Activated CD4-positive, CD25-positive, alpha-beta regulatory T cell (primary cell): ENCODE results near the gene DZIP1.

Experiments used
- DNase-seq, 4 experiments: peaks; one replicate each; lab custom pipeline; 2025; lab: John Stamatoyannopoulos, UW

Gene DZIP1

GRCh38 chr13:95643936-95644598 is 439 bp downstream of the DZIP1 start:
- no peak for DNase-seq

- no peak for DNase-seq
Observed at GRCh38 chr13:95643571-95643935, 953 bp downstream of the DZIP1 start.

DNA sequence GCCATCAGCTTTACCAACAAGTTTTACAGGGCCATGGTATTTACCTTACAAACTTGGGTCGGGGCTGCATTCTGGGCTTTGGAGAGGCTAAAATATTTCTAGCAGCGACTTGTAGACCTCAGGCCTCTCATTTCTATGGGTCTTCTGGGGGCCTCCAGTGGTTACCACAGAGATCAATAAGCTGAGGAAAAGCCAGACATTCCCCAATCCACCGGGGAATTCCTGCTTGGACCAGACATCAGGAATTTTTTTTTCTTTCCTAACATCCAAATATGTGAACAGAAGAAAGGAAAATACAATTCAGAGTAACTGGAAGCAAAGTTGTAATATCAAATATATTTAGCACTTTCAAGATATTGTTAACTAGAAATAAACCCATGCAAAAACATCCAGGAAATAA is 1.5 kb downstream of the DZIP1 start:
- DNase-seq: no peak

DNA sequence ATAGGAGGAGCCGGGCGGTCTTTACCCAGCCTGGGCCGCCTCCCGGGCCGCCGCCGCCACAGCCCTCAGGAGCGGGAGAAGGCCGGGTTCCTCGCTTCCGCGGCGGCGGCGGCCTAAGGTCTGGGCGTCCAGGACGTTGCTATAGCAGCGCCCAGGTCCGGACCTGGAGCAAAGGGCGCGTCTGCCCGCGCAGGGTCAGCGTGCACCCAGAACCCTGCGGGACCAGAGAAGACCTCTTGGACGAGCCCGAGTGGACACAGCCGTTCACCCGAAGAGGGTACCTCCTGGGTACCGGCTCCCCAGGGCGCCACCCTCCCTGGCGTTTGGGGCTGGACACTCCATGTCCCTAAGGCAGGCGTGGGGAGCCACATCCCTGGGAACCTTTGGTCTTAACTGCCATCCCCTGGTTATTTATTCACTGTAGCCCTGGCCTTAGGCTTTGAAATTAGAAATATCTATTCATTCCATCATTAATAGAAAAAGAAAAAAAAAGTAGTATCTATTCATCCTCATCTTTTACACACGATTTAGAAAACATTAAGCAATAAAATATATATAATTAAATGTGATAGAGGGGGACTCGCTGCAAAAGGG is 2.4 kb downstream of the DZIP1 start:
- no peak for DNase-seq

GRCh38 chr13:95641291-95642027 is 3.0 kb downstream of the DZIP1 start:
- DNase-seq: no peak

- DNase-seq: no peak
Observed at GRCh38 chr13:95636853-95637252, 7.7 kb downstream of the DZIP1 start.

GRCh38 chr13:95630593-95630992 is 13.9 kb downstream of the DZIP1 start:
- DNase-seq: no peak

GRCh38 chr13:95629071-95629470 is 15.4 kb downstream of the DZIP1 start:
- DNase-seq: no peak

GRCh38 chr13:95628488-95628887 is 16.0 kb downstream of the DZIP1 start:
- no peak for DNase-seq

- DNase-seq: no peak
Observed at GRCh38 chr13:95627590-95627989, 16.9 kb downstream of the DZIP1 start.

DNA sequence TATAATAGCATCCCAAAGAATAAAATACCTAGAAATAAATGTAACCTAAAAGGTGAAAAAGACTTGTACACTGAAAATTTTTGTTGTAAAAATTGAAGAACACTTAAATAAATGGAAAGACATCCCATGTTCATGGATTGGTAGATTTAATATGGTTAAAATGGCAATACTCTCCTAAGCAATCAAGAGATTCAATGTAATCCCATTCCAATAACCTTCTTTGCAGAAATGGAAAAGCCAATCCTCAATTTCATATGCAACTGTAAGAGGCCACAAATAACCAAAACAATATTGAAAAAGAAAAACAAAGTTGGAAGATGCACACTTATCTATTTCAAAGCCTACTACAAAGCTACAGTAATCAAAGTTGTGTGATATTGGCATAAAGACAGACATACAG is 17.7 kb downstream of the DZIP1 start:
- no peak for DNase-seq

DNA sequence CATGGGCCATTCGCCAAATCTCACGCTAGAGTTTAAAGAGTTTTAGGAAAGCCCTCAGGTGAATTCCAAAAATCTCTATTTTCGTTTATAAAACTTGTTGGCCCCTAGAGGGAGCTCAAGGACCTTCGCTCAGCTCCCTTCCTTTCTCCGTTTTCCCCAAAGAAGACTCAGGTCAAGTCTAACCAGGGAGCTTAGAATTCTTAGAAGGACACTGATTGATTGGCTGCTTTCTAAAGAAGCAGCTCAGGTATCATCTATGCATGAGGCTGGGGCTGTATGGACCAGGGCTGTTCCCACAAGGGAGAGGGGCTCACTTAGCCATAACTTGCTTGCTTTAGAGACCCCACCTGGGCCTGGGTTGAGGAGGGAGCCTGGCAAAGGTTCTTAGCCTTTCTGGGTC is 20.5 kb downstream of the DZIP1 start:
- no peak for DNase-seq

GRCh38 chr13:95623141-95623540 is 21.4 kb downstream of the DZIP1 start:
- no peak for DNase-seq

GRCh38 chr13:95620825-95621498 is 23.5 kb downstream of the DZIP1 start:
- DNase-seq: no peak

- no peak for DNase-seq
Observed at GRCh38 chr13:95620030-95620824, 24.3 kb downstream of the DZIP1 start.

DNA sequence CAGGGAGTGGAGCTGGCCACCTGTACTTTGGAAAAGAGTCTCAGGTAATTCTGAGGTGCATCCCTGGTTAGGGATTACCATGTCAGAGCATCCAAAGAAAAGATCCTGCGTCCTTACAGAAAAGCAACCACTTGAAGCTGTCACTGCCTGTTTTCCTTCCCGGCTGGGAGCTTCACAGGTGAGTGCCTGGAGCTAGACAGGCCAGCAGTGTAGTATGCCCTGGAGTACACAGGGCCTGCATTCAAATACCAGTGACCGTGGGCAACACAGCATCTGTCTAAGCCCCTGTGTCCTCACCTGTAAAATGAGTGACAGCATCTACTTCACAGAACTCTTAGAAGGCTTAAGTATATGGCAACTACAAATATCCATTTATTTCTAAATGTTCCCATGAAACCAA is 29.0 kb downstream of the DZIP1 start:
- no peak for DNase-seq

- no peak for DNase-seq
Observed at GRCh38 chr13:95614641-95615245, 29.8 kb downstream of the DZIP1 start.

- DNase-seq: no peak
Observed at GRCh38 chr13:95608640-95609323, 35.7 kb downstream of the DZIP1 start.

DNA sequence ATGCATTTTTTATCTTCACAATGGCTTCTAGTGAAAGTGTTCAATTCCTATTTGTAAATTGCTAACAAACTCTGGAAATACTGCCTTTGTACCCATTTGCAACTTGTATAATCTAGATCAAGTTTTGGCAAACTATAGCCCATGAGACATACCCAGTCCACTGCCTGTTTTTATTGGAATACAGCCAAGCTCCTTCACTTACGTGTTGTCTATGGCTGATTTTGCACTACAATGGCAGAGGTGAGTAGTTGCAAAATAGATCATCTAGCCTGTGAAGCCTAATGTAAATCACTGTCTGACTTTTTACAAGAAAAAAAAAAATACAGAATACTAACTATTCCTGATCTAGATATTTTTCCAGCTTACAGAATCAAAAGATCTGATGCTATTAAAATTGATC is 37.1 kb downstream of the DZIP1 start:
- no peak for DNase-seq

- DNase-seq: no peak
Observed at GRCh38 chr13:95605448-95606125, 38.9 kb downstream of the DZIP1 start.

- no peak for DNase-seq
Observed at GRCh38 chr13:95604556-95604915, 40.0 kb downstream of the DZIP1 start.
